DOHH2 (cell line): Measurements from ENCODE around the gene IMMP2L.

Experiments used
- H3F3A ChIP-seq: fragments of 200-600 bp; sonication (generic), shearing (Covaris generic); 2 replicates; pipeline ENCODE4 v1.6.0; 2016; ENCODE audit warnings: antibody characterized with exemption, mild to moderate bottlenecking; ENCODE audit not compliant: control insufficient read depth, insufficient read depth
- H3K27ac ChIP-seq: fragments of 200-600 bp; sonication (generic); 2 replicates; pipeline ENCODE4 v1.5.1; 2014; ENCODE audit warnings: low read depth, mild to moderate bottlenecking, low read length, moderate library complexity
- H3K27me3 ChIP-seq: fragments of 200-600 bp; sonication (generic); 2 replicates; pipeline ENCODE4 v1.6.1; 2014; ENCODE audit warnings: mild to moderate bottlenecking, low read length, mixed read lengths; ENCODE audit not compliant: control insufficient read depth
- H3K36me3 ChIP-seq: fragments of 200-600 bp; sonication (generic); 2 replicates; pipeline ENCODE4 v1.6.1; 2014; ENCODE audit warnings: mild to moderate bottlenecking, low read length, moderate library complexity, mixed read lengths; ENCODE audit not compliant: control insufficient read depth
- H3K4me1 ChIP-seq: fragments of 200-600 bp; sonication (generic); 2 replicates; pipeline ENCODE4 v1.6.1; 2014; ENCODE audit warnings: mild to moderate bottlenecking, low read length, mixed read lengths; ENCODE audit not compliant: control insufficient read depth
- H3K4me2 ChIP-seq: fragments of 200-600 bp; sonication (generic); 2 replicates; pipeline ENCODE4 v1.6.0; 2014; ENCODE audit warnings: mild to moderate bottlenecking, low read length, moderate library complexity
- H3K4me3 ChIP-seq: fragments of 200-600 bp; sonication (generic); 2 replicates; pipeline ENCODE4 v1.5.1; 2014; ENCODE audit warnings: mild to moderate bottlenecking, low read length, mixed read lengths
- H3K79me2 ChIP-seq: fragments of 200-600 bp; sonication (generic); 2 replicates; pipeline ENCODE4 v1.6.1; 2014; ENCODE audit warnings: mild to moderate bottlenecking, low read length, mixed read lengths; ENCODE audit not compliant: control insufficient read depth
- H3K9me2 ChIP-seq: fragments of 200-600 bp; sonication (generic); replicated peaks from 2 replicates; pipeline ENCODE4 v1.6.1; 2014; ENCODE audit warnings: mild to moderate bottlenecking, low read length, mixed read lengths; ENCODE audit not compliant: control insufficient read depth
- H3K9me3 ChIP-seq: fragments of 200-600 bp; sonication (generic); 2 replicates; pipeline ENCODE4 v1.6.1; 2014; ENCODE audit warnings: antibody characterized with exemption, low read length, mixed read lengths; ENCODE audit not compliant: control insufficient read depth, insufficient read depth
- H4K20me1 ChIP-seq: fragments of 200-600 bp; sonication (generic); 2 replicates; pipeline ENCODE4 v1.6.0; 2014; ENCODE audit warnings: low read depth, mild to moderate bottlenecking, antibody characterized with exemption, low read length, moderate library complexity; ENCODE audit not compliant: control insufficient read depth, insufficient read depth
- CTCF ChIP-seq: fragments of 200-600 bp; sonication (generic); IDR thresholded peaks from one replicate; pipeline ENCODE4 v1.5.1; 2014; ENCODE audit warnings: antibody characterized with exemption, mild to moderate bottlenecking, low read depth, low read length; ENCODE audit not compliant: poor library complexity, severe bottlenecking
- EZH2phosphoT487 ChIP-seq: fragments of 200-600 bp; sonication (generic); IDR thresholded peaks from 2 replicates; pipeline ENCODE4 v1.6.1; 2017; ENCODE audit warnings: borderline replicate concordance, mild to moderate bottlenecking, antibody characterized with exemption, low read length, moderate library complexity, mixed read lengths

The IMMP2L gene

DNA sequence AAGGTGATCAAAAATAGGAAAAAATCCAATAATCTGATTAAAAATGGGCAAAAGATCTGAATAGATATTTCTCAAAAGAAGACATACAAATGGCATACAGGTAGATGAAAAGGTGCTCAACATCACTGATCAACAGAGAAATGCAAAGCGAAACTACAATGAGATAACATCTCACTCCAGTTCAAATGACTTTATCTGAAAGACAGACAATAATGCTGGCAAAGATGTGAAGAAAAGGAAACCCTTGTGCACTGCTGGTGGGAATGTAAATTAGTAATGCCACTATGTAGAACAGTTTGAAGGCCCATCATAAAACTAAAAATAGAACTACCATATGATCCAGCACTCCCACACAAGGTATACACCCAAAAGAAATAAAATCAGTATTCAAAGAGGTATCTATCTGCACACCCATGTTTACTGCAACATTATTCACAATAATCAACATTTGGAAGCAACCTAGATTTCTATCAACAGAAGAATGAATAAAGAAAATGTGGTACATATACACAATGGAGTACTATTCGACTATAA is 386.3 kb downstream of the IMMP2L start:
- Histone ChIP-seq H3K27ac (no peak overlapping the region), H3F3A (no peaks in the 10 kb centered on the region), H4K20me1 (no peaks in the 10 kb centered on the region), H3K36me3 (no peaks in the 10 kb centered on the region), H3K4me3 (no peak overlapping the region), H3K4me2 (no peak overlapping the region), H3K27me3 (no peaks in the 10 kb centered on the region), H3K9me2 (no peaks in the 10 kb centered on the region), H3K79me2 (no peaks in the 10 kb centered on the region), H3K4me1 (no peaks in the 10 kb centered on the region), H3K9me3 (no peaks in the 10 kb centered on the region)
- no peak for TF ChIP-seq EZH2phosphoT487
- no peak for TF ChIP-seq CTCF

DNA sequence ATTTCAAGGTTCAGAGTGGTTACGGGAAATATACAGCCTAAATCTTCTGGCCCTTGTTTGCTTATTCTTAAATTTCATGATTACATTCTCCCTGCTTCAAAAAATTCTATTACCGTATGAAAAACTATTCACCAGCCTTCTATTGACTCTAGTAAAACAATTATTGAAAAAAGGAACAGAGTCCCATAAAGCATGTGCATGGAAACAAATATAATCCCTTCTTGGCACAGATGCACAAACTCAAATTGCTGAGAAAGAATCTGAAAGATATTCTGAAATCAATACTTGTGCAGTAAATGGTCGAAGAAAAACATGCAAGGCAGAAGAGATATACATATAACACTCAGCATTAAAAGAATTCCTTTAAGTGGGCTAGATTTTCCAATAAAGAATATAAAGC is 387.8 kb downstream of the IMMP2L start:
- Histone ChIP-seq H3K4me2 (no peak overlapping the region), H3K9me2 (no peaks in the 10 kb centered on the region), H3K36me3 (no peaks in the 10 kb centered on the region), H3K27me3 (no peaks in the 10 kb centered on the region), H3K4me3 (no peak overlapping the region), H4K20me1 (no peaks in the 10 kb centered on the region), H3K4me1 (no peaks in the 10 kb centered on the region), H3K79me2 (no peaks in the 10 kb centered on the region), H3K27ac (no peak overlapping the region), H3K9me3 (no peaks in the 10 kb centered on the region), H3F3A (no peaks in the 10 kb centered on the region)
- TF ChIP-seq CTCF (no peak), EZH2phosphoT487 (no peak)

DNA sequence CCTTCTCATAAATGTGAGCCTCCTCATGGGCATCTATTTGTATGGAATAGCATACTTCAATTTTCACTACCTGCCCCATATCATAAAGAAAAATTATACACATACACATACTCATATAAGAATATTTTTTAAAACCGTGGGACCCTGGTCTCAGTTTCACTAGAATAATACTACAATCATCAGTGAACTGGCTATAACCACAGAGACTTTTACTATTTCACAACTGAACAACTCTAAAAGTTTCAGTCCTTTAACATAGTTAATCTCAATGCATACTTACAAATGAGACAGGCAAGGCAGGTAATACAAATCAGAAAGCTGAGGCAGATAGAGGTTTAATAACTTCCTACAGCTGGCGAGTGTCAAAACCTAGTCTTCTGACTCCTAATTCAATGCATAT is 388.3 kb downstream of the IMMP2L start:
- no peaks in the 10 kb centered on the region for H4K20me1 ChIP-seq
- H3K79me2 ChIP-seq, result no peaks in the 10 kb centered on the region
- H3K4me2 ChIP-seq, result no peak overlapping the region
- H3K4me1 ChIP-seq, result no peaks in the 10 kb centered on the region
- H3K9me2 ChIP-seq, result no peaks in the 10 kb centered on the region
- H3F3A ChIP-seq, result no peaks in the 10 kb centered on the region
- TF ChIP-seq CTCF (no peak), EZH2phosphoT487 (no peak)
- H3K27me3 ChIP-seq, result no peaks in the 10 kb centered on the region
- H3K36me3 ChIP-seq, result no peaks in the 10 kb centered on the region
- no peak overlapping the region for H3K27ac ChIP-seq
- H3K9me3 ChIP-seq, result no peaks in the 10 kb centered on the region
- no peak overlapping the region for H3K4me3 ChIP-seq

- Histone ChIP-seq H3K9me2 (no peaks in the 10 kb centered on the region), H3K27ac (no peak overlapping the region), H3K79me2 (no peaks in the 10 kb centered on the region), H3K36me3 (no peaks in the 10 kb centered on the region), H3K4me3 (no peak overlapping the region), H3F3A (no peaks in the 10 kb centered on the region), H3K4me1 (no peaks in the 10 kb centered on the region), H3K4me2 (no peak overlapping the region), H3K27me3 (no peaks in the 10 kb centered on the region), H4K20me1 (no peaks in the 10 kb centered on the region), H3K9me3 (no peaks in the 10 kb centered on the region)
- TF ChIP-seq EZH2phosphoT487, result no peak
- no peak for TF ChIP-seq CTCF
These were observed 388.8 kb downstream of the IMMP2L start for GRCh38 chr7:111173528-111173927.
